HepG2 (cell line): ENCODE data around the gene TMCC1. TPM values are rescaled to one million over a fixed set of nuclear protein-coding genes. Genes with fewer than 3 reads are reported as not detected.

Experiments
- ATAC-seq: fragments of 200-7000 bp; cut with Tn5 transposase; 3 replicates; pipeline ENCODE4 v1.9.1; 2020; ENCODE audit warnings: mild to moderate bottlenecking, moderate library complexity
- BruUV-seq: library from RNA; stranded (reverse); fragments of 400-500 nt; replicated peaks from 2 replicates; lab custom pipeline; 2021; lab: Mats Ljungman, UMichigan
- CTCF ChIA-PET: fragments of 300-600 bp; formaldehyde crosslinking; extraction: SDS; loops from one replicate; lab custom pipeline; 2021; ENCODE audit warnings: low total read pairs, inconsistent platforms, low intra/inter-chr PET ratio; lab: Yijun Ruan, JAX
- POLR2A ChIA-PET: fragments of 350-600 bp; sonication (Branson Sonifier 250); formaldehyde crosslinking; loops from one replicate; lab custom pipeline; 2020; ENCODE audit warnings: antibody characterized with exemption, inconsistent platforms; lab: Yijun Ruan, JAX
- DNase-seq: peaks from one replicate; pipeline ENCODE4 v3.0.0-alpha.2; 2015; ENCODE audit warnings: low spot score
- FAIRE-seq: peaks from 3 replicates; lab custom pipeline; 2011; peaks lifted over from hg19 to GRCh38; lab: Jason Lieb, UNC
- H2AFZ ChIP-seq: one replicate; pipeline ENCODE4 v1.6.1; 2011; ENCODE audit warnings: low read length, inconsistent platforms
- H3K27ac ChIP-seq: fragments of 300-600 bp; 3 replicates; pipeline ENCODE4 v1.8.0; 2011; ENCODE audit warnings: mixed run types, mild to moderate bottlenecking, mixed read lengths, low read length, inconsistent platforms; ENCODE audit not compliant: insufficient read depth; ENCODE audit errors: extremely low read length
- H3K27me3 ChIP-seq, 2 experiments: fragments of 200-600 bp in 1 of 2; 2 replicates in 1 of 2; 3 replicates in 1 of 2; pipeline versions ENCODE4 v1.6.0 to v1.8.0; 2011; ENCODE audit warnings: low read length in 2 of 2, mild to moderate bottlenecking in 2 of 2, moderate library complexity in 2 of 2, inconsistent platforms in 1 of 2; ENCODE audit not compliant: insufficient read depth in 2 of 2, control insufficient read depth in 1 of 2
- H3K36me3 ChIP-seq, 2 experiments: fragments of 200-600 bp in 1 of 2; replicated peaks in 1 of 2; 2 replicates in 1 of 2; 3 replicates in 1 of 2; pipeline versions ENCODE4 v1.5.1 to v1.8.0; 2011; ENCODE audit warnings: low read length in 2 of 2, inconsistent platforms in 1 of 2; ENCODE audit not compliant: insufficient read depth in 2 of 2, control insufficient read depth in 1 of 2
- H3K4me1 ChIP-seq: 2 replicates; pipeline ENCODE4 v1.5.1; 2012; ENCODE audit warnings: low read length, inconsistent platforms; ENCODE audit not compliant: insufficient read depth
- H3K4me2 ChIP-seq: 2 replicates; pipeline ENCODE4 v1.6.0; 2011; ENCODE audit warnings: low read depth, low read length, inconsistent platforms
- H3K4me3 ChIP-seq, 3 experiments: fragments of 200-600 bp in 1 of 3; sonication (generic), shearing (Covaris generic) in 1 of 3; replicated peaks in 1 of 3; 2 replicates each; pipeline ENCODE4 v1.5.1; 2011 to 2016; ENCODE audit warnings: low read length in 3 of 3, inconsistent platforms in 2 of 3, low read depth in 2 of 3, mild to moderate bottlenecking in 2 of 3, control low read depth in 1 of 3, mixed read lengths in 1 of 3; ENCODE audit not compliant: insufficient read depth in 1 of 3
- H3K79me2 ChIP-seq: one replicate; pipeline ENCODE4 v1.6.1; 2011; ENCODE audit warnings: low read length, inconsistent platforms; ENCODE audit not compliant: insufficient read depth
- H3K9ac ChIP-seq: 2 replicates; pipeline ENCODE4 v1.6.0; 2011; ENCODE audit warnings: mild to moderate bottlenecking, low read depth, low read length, inconsistent platforms; ENCODE audit not compliant: insufficient read depth
- H3K9me3 ChIP-seq: 2 replicates; pipeline ENCODE4 v1.5.1; 2012; ENCODE audit warnings: mild to moderate bottlenecking, low read length
- H4K20me1 ChIP-seq: 2 replicates; pipeline ENCODE4 v1.6.0; 2011; ENCODE audit warnings: inconsistent platforms, mild to moderate bottlenecking, low read length, moderate library complexity; ENCODE audit not compliant: insufficient read depth
- AKAP8 ChIP-seq: sonication (generic); formaldehyde crosslinking; IDR thresholded peaks from 2 replicates; pipeline ENCODE4 v1.5.1; 2020; ENCODE audit warnings: mild to moderate bottlenecking, missing genetic modification reagents
- ARNT ChIP-seq: fragments of 450-650 bp; IDR thresholded peaks from 2 replicates; pipeline ENCODE4 v1.6.1; 2017
- CBFB ChIP-seq: sonication (generic); formaldehyde crosslinking; IDR thresholded peaks from 2 replicates; pipeline ENCODE4 v1.4.0; 2020; ENCODE audit warnings: missing genetic modification reagents
- CREM ChIP-seq, 2 experiments: sonication (generic) in 1 of 2; formaldehyde crosslinking in 1 of 2; IDR thresholded peaks; 2 replicates each; pipeline versions ENCODE4 v1.4.0 to v1.6.1; 2016 to 2020; ENCODE audit warnings: antibody characterized with exemption in 1 of 2, mild to moderate bottlenecking in 1 of 2, missing genetic modification reagents in 1 of 2
- MED13 ChIP-seq: sonication (generic); formaldehyde crosslinking; IDR thresholded peaks from 2 replicates; pipeline ENCODE4 v1.5.0; 2020; ENCODE audit warnings: missing genetic modification reagents
- ONECUT2 ChIP-seq: sonication (generic); formaldehyde crosslinking; IDR thresholded peaks from 2 replicates; pipeline ENCODE4 v1.4.0; 2020; ENCODE audit warnings: missing genetic modification reagents
- PITX1 ChIP-seq: sonication (generic); formaldehyde crosslinking; IDR thresholded peaks from 2 replicates; pipeline ENCODE4 v1.5.1; 2020; ENCODE audit warnings: mild to moderate bottlenecking, missing genetic modification reagents
- POGZ ChIP-seq: sonication (generic); formaldehyde crosslinking; IDR thresholded peaks from 2 replicates; pipeline ENCODE4 v1.4.0; 2020; ENCODE audit warnings: mild to moderate bottlenecking, missing genetic modification reagents
- RELA ChIP-seq: sonication (generic); formaldehyde crosslinking; IDR thresholded peaks from 2 replicates; pipeline ENCODE4 v1.4.0; 2020; ENCODE audit warnings: missing genetic modification reagents
- SRSF1 ChIP-seq: fragments of 200-400 bp; formaldehyde crosslinking; optimal IDR thresholded peaks from 2 replicates; pipeline ENCODE3; 2017; ENCODE audit warnings: mild to moderate bottlenecking, low read depth, low read length, moderate library complexity
- ZFP36 ChIP-seq: fragments of 150-350 bp; IDR thresholded peaks from 2 replicates; pipeline ENCODE4 v1.6.1; 2018; ENCODE audit warnings: borderline replicate concordance, low read length, low read depth; ENCODE audit not compliant: partially characterized antibody
- ZNF605 ChIP-seq: sonication (generic); formaldehyde crosslinking; IDR thresholded peaks from 2 replicates; pipeline ENCODE4 v1.8.0; 2022; ENCODE audit warnings: mild to moderate bottlenecking, missing genetic modification reagents
- WGBS: methylation state at CpG from one replicate; pipeline ENCODE4 v1.1.6; 2017; ENCODE audit warnings: low lambda C conversion rate; 5-methylcytosine and 5-hydroxymethylcytosine counted together
- in situ Hi-C: cut with HindIII; loops from 2 replicates; pipeline ENCODE4 v1.10.0; 2017; ENCODE audit warnings: low pct_unique_long_range_greater_than_20kb; ENCODE audit not compliant: extremely low pct_ligation_motif_present
- intact Hi-C: fragments of 100-400 bp; cut with micrococcal nuclease; formaldehyde crosslinking; loops from one replicate; pipeline ENCODE4 v1.10.0; 2022; ENCODE audit not compliant: unreplicated experiment
- polyA plus RNA-seq, 8 experiments: library from polyadenylated mRNA; depleted of rRNA in 3 of 8; stranded (reverse) in 7 of 8; unstranded in 1 of 8; fragments of >200 nt; fragmentation: Illumina TruSeq in 4 of 8; extraction: Trizol in 4 of 8; gene quantifications; 2 replicates each; pipeline versions ENCODE4 v1.2.1 to v1.2.3, GENCODE V29; 2011 to 2016; ENCODE audit warnings: low read depth in 4 of 8, missing spikeins in 1 of 8, mixed read lengths in 1 of 8; ENCODE audit not compliant: insufficient read depth in 1 of 8
- total RNA-seq, 5 experiments: library from RNA; depleted of rRNA; stranded (reverse); fragments of >200 nt; fragmentation: Illumina TruSeq; extraction: Trizol; gene quantifications; 2 replicates each; pipeline ENCODE4 v1.2.3, GENCODE V29; 2016; ENCODE audit warnings: low read depth in 1 of 5

TMCC1 gene
- total and polyA plus RNA-seq, 2 of the 13 experiments (the other 11 are each of a cell fraction or from before 2014, with no cell fraction given) = 12.1 to 264 TPM

- no peak overlapping the region for H3K4me2 ChIP-seq
- no peak for FAIRE-seq
- no peak overlapping the region for H3K4me3 ChIP-seq
- H3K27me3 ChIP-seq = no peaks in the 10 kb centered on the region
- no peak overlapping the region for H3K9ac ChIP-seq
- POLR2A ChIA-PET = interaction anchor here (0.5 kb wide), 1 partner anchor 45 kb away, joined by 3 read pairs; no protein-coding TSS in a partner anchor
- H3K9me3 ChIP-seq = no peaks in the 10 kb centered on the region
- H3K79me2 ChIP-seq = peaks cover 27% of the 10 kb centered on the region
- in situ Hi-C loops = no loop called here
- H3K36me3 ChIP-seq = peaks cover 9 to 25% of the 10 kb centered on the region in 2 experiments
- CTCF ChIA-PET = interaction anchor here (4.1 kb wide), 1 partner anchor 176 kb away, joined by 44 read pairs; no protein-coding TSS in a partner anchor
- H3K4me1 ChIP-seq = peaks cover 39% of the 10 kb centered on the region
- no peak for DNase-seq
- no peak overlapping the region for H2AFZ ChIP-seq
- 93% methylated on average over 3 of the region's 3 CpGs for WGBS
- peaks cover 44% of the 10 kb centered on the region for H4K20me1 ChIP-seq
- TF ChIP-seq ZNF605 (CRISPR knock-in tag) = no peak
- no peak for TF ChIP-seq CBFB
- TF ChIP-seq CREM (IDR thresholded peaks at IDR 0.05) = no peak
- no peak for TF ChIP-seq CREM (CRISPR knock-in tag; IDR thresholded peaks at IDR 0.05)
- no peak for TF ChIP-seq ARNT
- no peak for TF ChIP-seq ZFP36
- TF ChIP-seq PITX1 (CRISPR knock-in tag) = no peak
- no peak for TF ChIP-seq ONECUT2
- no peak for TF ChIP-seq RELA (CRISPR knock-in tag)
- TF ChIP-seq MED13 (CRISPR knock-in tag) = no peak
- no peak for TF ChIP-seq POGZ (CRISPR knock-in tag)
- TF ChIP-seq AKAP8 (CRISPR knock-in tag) = no peak
- TF ChIP-seq SRSF1 = no peak
- ATAC-seq = no peak
- peak overlapping the region; percentile 2 for H3K27ac ChIP-seq
- intact Hi-C loops = loop anchor here (5.0 kb wide), 1 partner anchor 284 kb away; no protein-coding TSS in a partner anchor
- BruUV-seq = no TSS peak
Observed at GRCh38 chr3:129648391-129648790, 245.1 kb downstream of the TMCC1 start.
